ENCODE results near the gene IRAK1.
A peak's percentile ranks its signal among the peaks of the same experiment; 100 is the strongest.

Gene IRAK1

GRCh38 chrX:154040307-154040756 is 20.6 kb upstream of the IRAK1 start:
- peak; percentile 88 to 93 for DNase-seq

DNA sequence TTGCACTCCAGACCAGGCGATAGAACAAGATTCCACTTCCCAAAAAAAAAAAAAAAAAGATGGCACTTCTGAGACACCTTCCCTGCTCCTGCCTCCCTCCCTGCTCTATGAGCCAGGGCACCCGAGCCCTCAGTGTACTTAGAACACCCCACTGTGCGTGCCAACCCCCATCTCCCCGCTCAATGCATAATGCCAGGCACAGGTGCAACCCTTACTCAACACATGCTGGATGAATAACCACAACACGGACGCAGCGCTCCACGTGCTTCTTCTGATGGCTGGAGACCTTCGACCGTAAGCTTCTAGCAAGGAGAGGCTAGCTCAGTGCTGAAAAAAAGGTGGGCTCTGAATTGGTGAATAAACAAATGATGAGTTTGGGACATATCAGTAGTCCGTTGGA is 19.9 kb upstream of the IRAK1 start:
- DNase-seq, result no peak

- peak in 1 of 2 donors; percentile 33 for DNase-seq
Measured at GRCh38 chrX:154038656-154039055, 19.0 kb upstream of the IRAK1 start.

DNA sequence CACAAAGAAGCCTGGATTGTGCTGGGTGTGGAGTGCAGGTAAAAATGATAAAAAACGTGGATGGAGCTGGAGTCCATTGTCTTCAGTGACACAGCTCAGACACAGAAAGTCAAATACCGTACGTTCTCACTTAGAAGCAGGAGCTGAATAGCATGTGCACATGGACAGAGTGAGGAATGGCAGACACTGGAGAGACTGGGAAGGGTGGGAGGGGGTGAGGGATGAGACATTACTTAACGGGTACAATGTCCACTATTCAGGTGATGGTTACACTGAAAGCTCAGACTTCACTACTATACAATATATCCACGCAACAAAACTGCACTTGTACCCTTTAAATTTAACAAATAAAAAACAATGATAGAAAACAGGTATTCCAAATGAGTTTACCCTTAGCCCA is 18.1 kb upstream of the IRAK1 start:
- DNase-seq, result no peak

DNA sequence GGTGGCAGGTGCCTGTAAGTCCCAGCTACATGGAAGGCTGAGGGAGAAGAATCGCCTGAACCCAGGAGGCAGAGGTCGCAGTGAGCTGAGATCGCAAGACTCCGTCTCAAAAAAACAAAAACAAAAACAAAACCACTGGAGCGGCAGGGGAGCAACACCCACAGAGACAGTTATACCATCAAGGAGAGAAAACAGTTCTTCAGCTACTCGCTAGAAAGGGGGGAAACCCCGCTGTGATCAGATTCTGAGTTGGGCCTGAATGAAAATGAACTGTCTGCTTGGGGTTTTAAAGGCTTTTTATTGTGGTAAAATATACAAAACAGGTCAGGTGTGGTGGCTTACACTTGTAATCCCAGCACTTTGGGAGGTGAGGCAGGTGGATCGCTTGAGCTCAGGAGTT is 16.8 kb upstream of the IRAK1 start:
- no peak for DNase-seq

GRCh38 chrX:154033848-154034247 is 14.1 kb upstream of the IRAK1 start:
- DNase-seq, result no peak

GRCh38 chrX:154032653-154033052 is 13.0 kb upstream of the IRAK1 start:
- DNase-seq, result no peak

- DNase-seq, result no peak
Measured at GRCh38 chrX:154032160-154032559, 12.5 kb upstream of the IRAK1 start.

- DNase-seq, result no peak
Measured at GRCh38 chrX:154030715-154031305, 11.1 kb upstream of the IRAK1 start.

DNA sequence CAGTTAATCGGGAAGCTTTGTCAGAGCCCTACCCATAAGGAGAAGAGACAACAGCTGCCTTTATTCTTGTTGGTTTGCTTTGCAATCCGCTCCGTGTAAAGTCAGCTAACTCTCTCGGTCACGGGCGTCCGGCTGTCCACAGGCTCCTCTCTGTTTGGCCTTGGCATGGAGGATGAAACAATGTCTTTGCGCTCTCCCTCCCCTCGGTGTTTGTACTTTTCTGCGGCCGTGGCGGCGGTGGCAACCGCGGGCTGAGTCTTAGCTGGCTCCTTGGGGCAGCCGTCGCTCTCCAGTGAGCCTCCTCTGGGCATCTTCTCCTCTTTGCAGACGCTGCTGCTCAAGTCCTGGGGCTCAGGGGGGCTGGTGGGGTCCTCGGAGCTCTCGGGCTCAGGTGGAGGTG is 10.6 kb upstream of the IRAK1 start:
- no peak for DNase-seq

- DNase-seq, result no peak
Measured at GRCh38 chrX:154029439-154029838, 9.7 kb upstream of the IRAK1 start.

- DNase-seq, result no peak
Measured at GRCh38 chrX:154028502-154029184, 8.9 kb upstream of the IRAK1 start.

GRCh38 chrX:154027986-154028385 is 8.3 kb upstream of the IRAK1 start:
- DNase-seq, result peak; percentile 54 to 76

GRCh38 chrX:154027022-154027402 is 7.3 kb upstream of the IRAK1 start:
- no peak for DNase-seq

DNA sequence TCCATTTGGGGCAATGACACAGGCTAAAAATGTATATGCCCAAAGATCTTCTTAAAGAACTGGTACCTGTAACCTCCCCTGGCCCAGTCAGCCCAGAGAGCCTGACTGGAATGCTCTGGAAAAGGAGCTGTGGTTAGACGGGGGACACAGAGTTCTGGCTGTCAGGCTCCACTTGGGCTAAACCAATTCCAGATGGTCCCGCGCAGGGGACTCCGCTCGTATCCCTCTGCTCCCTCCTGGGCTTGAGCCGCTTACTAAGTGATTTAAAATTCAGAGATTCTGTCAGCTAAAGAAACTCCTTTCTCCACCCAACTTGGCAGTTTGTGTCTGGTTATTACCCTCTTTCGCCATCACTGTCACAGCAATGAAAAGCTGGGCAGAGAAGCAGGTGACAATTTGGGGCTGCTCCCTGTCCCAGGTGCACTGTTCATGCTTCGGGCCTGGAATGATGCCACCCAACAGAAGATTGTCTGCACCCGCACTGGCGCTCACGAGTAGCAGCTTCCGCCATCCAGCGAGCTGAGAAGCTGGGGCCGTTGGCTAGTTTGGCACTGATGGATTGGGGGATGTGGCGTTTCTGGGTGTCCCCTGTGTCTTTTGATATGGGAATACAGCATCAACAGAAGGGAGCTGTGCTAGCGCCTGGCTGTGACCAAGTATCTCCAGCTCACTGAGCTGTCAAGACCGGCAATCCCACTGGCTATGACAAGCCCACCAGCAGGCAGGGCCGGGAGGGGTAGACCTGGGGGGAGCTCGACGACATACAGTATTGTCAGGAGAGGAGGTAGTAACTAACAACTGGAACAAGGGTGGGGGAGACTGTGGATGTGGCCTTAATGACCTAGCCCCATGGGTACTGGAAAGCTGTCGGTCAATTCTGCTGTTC is 6.7 kb upstream of the IRAK1 start:
- DNase-seq, result no peak

GRCh38 chrX:154025230-154025629 is 5.5 kb upstream of the IRAK1 start:
- no peak for DNase-seq

DNA sequence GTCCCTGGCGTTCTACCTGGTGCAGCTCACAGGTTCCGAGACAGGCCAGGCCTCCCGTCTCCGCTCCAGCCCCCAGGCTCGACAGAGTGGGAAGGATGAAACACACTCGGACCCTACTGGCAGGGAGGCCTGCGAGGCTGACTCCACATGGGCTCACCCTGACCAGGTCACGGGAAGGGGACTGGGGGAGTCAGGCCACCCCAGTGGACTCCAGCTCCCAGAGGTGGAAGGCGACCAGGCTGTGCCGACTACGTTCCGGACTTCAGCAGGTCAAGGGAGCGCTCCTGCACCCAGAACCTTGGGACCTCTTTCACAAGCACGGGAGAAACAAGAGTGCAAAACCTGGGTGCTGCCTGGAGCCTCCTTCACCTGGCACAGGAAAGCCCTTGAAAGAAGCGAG is 4.6 kb upstream of the IRAK1 start:
- DNase-seq, result no peak

GRCh38 chrX:154023276-154024000 is 3.7 kb upstream of the IRAK1 start:
- no peak for DNase-seq

DNA sequence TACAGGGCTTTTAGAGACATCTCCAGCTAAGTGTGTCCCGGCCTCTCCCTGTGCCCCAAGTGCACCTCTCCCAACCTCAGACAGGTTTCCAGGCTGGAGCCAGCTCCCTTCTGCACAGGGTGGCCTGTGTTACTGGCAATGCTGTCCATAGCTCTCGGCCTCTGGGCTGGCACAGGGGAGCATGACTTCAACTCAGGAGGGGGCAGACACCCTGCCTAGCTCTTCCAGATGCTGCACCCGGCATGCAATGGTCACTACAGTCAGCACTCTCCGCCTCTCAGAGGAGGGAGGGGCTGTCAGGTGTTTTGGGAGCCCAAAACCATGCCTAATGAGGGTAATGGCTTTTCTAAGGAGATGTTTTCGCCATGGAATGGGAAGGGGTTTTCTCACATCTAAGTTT is 2.4 kb upstream of the IRAK1 start:
- no peak for DNase-seq

DNA sequence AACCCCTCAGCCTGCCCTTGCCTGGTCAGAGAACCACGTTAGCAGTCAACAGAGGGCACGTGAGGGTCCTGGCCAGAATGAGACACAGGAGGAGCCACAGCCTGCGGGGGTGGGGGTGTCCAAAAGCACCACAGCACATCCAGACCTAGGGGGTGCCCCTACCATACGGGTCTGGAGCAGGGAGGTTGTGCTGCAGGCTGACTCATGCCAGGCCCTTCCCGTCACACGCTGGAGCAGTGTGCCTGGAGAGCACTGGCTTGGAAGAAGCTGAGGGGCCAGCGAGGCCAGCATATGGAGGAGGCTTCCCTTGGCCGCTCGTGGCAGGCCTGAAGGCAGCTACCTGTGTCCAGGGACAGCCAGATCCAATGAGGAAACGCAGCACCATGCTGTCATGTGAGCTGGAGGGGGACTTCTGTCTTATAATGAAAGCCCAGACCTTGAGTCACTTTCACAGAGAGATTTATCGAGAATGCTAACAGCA is 1.5 kb upstream of the IRAK1 start:
- peak; percentile 21 to 53 for DNase-seq

DNA sequence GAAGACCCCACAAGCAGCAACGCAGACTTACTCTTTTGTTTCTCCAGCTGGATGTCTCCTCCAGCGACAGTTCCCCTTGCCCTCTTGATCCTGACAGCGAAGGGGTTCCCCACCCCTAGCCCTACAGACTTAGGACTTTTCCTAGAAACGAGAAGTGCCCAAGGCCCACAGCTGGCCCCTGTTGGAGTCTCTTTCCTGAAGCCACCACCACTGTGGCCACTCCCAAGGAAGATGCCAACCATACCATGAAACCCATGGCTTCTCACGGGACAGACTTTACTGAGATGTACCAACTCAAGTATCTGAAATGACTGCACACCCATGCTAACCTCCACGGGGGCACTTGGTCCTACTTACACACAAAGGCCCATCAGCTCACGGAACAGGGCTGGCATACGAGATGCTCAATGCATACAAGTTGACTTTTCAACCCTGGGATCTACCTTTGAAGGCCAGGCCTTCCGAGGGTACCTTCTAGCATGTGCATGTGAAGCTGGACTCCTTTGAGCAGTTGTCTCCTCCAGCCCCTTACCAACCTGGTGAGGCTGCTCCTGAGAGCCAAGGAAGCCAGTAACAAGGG is 924 bp upstream of the IRAK1 start:
- peak; percentile 71 to 73 for DNase-seq

GRCh38 chrX:154019061-154019621 is 561 bp downstream of the IRAK1 start:
- no peak for DNase-seq

Data from inflammatory macrophage (primary cell).